Measurements from ENCODE around the gene RTN4RL2.

The RTN4RL2 gene
- 0 to 0.63 (median 0.18) reads per million in 9 experiments for total RNA-seq

GRCh38 chr11:57460022-57460757 lies at the start of gene RTN4RL2:
TSS of gene RTN4RL2 (plus strand) at chr11:57460528. CDS start at chr11:57460866, 338 bp downstream.
- Mint-ChIP-seq H3K4me1 (ENCODE audit: low read depth in 2 of 2) (peaks cover 29 to 31% of the 10 kb centered on the region in 2 donors), H3K36me3 (ENCODE audit: insufficient read depth) (peaks cover 13% of the 10 kb centered on the region), H3K27ac (peak within 1 kb of the TSS in 1 of 2 donors; percentile 12), H3K4me3 (peak within 1 kb of the TSS; percentile 86 to 91), H3K9me3 (no peaks in the 10 kb centered on the region), H3K27me3 (peaks cover 30 to 51% of the 10 kb centered on the region in 2 donors)
- no peak for DNase-seq
- ATAC-seq (replicated peaks): peak; percentile 57

GRCh38 chr11:57413681-57414080 lies 46.6 kb upstream of the RTN4RL2 start:
- peak overlapping the region; percentile 20 to 67 for H3K27ac Mint-ChIP-seq
- no peaks in the 10 kb centered on the region for H3K9me3 Mint-ChIP-seq
- DNase-seq: no peak
- peaks cover 49% of the 10 kb centered on the region for H3K36me3 Mint-ChIP-seq (ENCODE audit: insufficient read depth)
- H3K4me3 Mint-ChIP-seq: no peak overlapping the region
- no peaks in the 10 kb centered on the region for H3K27me3 Mint-ChIP-seq
- H3K4me1 Mint-ChIP-seq (ENCODE audit: low read depth in 2 of 2): peaks cover 2 to 12% of the 10 kb centered on the region in 2 donors
- no peak for ATAC-seq (replicated peaks)

- Mint-ChIP-seq H3K27ac (no peak overlapping the region), H3K9me3 (no peaks in the 10 kb centered on the region), H3K36me3 (ENCODE audit: insufficient read depth) (peaks cover 49% of the 10 kb centered on the region), H3K4me1 (ENCODE audit: low read depth in 2 of 2) (peaks cover 2 to 12% of the 10 kb centered on the region in 2 donors), H3K4me3 (no peak overlapping the region), H3K27me3 (no peaks in the 10 kb centered on the region)
- ATAC-seq (replicated peaks): no peak
- no peak for DNase-seq
These were observed 45.6 kb upstream of the RTN4RL2 start for GRCh38 chr11:57414612-57415212.

- Mint-ChIP-seq H3K36me3 (ENCODE audit: insufficient read depth) (peaks cover 41% of the 10 kb centered on the region), H3K9me3 (no peaks in the 10 kb centered on the region), H3K27ac (no peak overlapping the region), H3K27me3 (no peaks in the 10 kb centered on the region), H3K4me1 (ENCODE audit: low read depth in 2 of 2) (peaks cover 7 to 17% of the 10 kb centered on the region in 2 donors), H3K4me3 (no peak overlapping the region)
- ATAC-seq (replicated peaks): no peak
- DNase-seq: no peak
These were observed 43.9 kb upstream of the RTN4RL2 start for GRCh38 chr11:57416436-57416835.

- Mint-ChIP-seq H3K27me3 (no peaks in the 10 kb centered on the region), H3K27ac (peak overlapping the region in 1 of 2 donors; percentile 49), H3K9me3 (no peaks in the 10 kb centered on the region), H3K4me3 (no peak overlapping the region), H3K36me3 (ENCODE audit: insufficient read depth) (peaks cover 41% of the 10 kb centered on the region), H3K4me1 (ENCODE audit: low read depth in 2 of 2) (peaks cover 13 to 23% of the 10 kb centered on the region in 2 donors)
- no peak for DNase-seq
- no peak for ATAC-seq (replicated peaks)
These were observed 43.3 kb upstream of the RTN4RL2 start for GRCh38 chr11:57417056-57417455.

GRCh38 chr11:57418131-57418530 lies 42.2 kb upstream of the RTN4RL2 start:
- no peaks in the 10 kb centered on the region for H3K9me3 Mint-ChIP-seq
- peaks cover 35% of the 10 kb centered on the region for H3K36me3 Mint-ChIP-seq (ENCODE audit: insufficient read depth)
- DNase-seq (no peak), ATAC-seq (replicated peaks) (no peak)
- H3K27ac Mint-ChIP-seq: no peak overlapping the region
- no peak overlapping the region for H3K4me3 Mint-ChIP-seq
- H3K27me3 Mint-ChIP-seq: no peaks in the 10 kb centered on the region
- peaks cover 22 to 29% of the 10 kb centered on the region in 2 donors for H3K4me1 Mint-ChIP-seq (ENCODE audit: low read depth in 2 of 2)

GRCh38 chr11:57419146-57419545 lies 41.2 kb upstream of the RTN4RL2 start:
- Mint-ChIP-seq H3K4me1 (ENCODE audit: low read depth in 2 of 2) (peaks cover 27 to 33% of the 10 kb centered on the region in 2 donors), H3K27me3 (no peaks in the 10 kb centered on the region), H3K36me3 (ENCODE audit: insufficient read depth) (peaks cover 25% of the 10 kb centered on the region), H3K9me3 (no peaks in the 10 kb centered on the region), H3K4me3 (no peak overlapping the region), H3K27ac (peak overlapping the region in 1 of 2 donors; percentile 26)
- ATAC-seq (replicated peaks): no peak
- no peak for DNase-seq

GRCh38 chr11:57421066-57421465 lies 39.3 kb upstream of the RTN4RL2 start:
- Mint-ChIP-seq H3K27ac (peak overlapping the region; percentile 58 to 91), H3K9me3 (no peaks in the 10 kb centered on the region), H3K27me3 (no peaks in the 10 kb centered on the region), H3K36me3 (ENCODE audit: insufficient read depth) (peaks cover 28% of the 10 kb centered on the region), H3K4me1 (ENCODE audit: low read depth in 2 of 2) (peaks cover 41 to 45% of the 10 kb centered on the region in 2 donors), H3K4me3 (no peak overlapping the region)
- DNase-seq (no peak), ATAC-seq (replicated peaks) (no peak)

- H3K4me3 Mint-ChIP-seq: peak overlapping the region; percentile 46 to 49
- peaks cover 45 to 51% of the 10 kb centered on the region in 2 donors for H3K4me1 Mint-ChIP-seq (ENCODE audit: low read depth in 2 of 2)
- H3K27ac Mint-ChIP-seq: peak overlapping the region; percentile 91 to 96
- H3K27me3 Mint-ChIP-seq: no peaks in the 10 kb centered on the region
- DNase-seq (no peak), ATAC-seq (replicated peaks) (no peak)
- peaks cover 25% of the 10 kb centered on the region for H3K36me3 Mint-ChIP-seq (ENCODE audit: insufficient read depth)
- H3K9me3 Mint-ChIP-seq: no peaks in the 10 kb centered on the region
These were observed 38.5 kb upstream of the RTN4RL2 start for GRCh38 chr11:57421805-57422204.

GRCh38 chr11:57422669-57423068 lies 37.7 kb upstream of the RTN4RL2 start:
- Mint-ChIP-seq H3K27ac (peak overlapping the region; percentile 91 to 96), H3K4me3 (peak overlapping the region; percentile 39 to 41), H3K36me3 (ENCODE audit: insufficient read depth) (peaks cover 24% of the 10 kb centered on the region), H3K9me3 (no peaks in the 10 kb centered on the region), H3K27me3 (no peaks in the 10 kb centered on the region), H3K4me1 (ENCODE audit: low read depth in 2 of 2) (peaks cover 52 to 56% of the 10 kb centered on the region in 2 donors)
- no peak for ATAC-seq (replicated peaks)
- DNase-seq: no peak

GRCh38 chr11:57424137-57424791 lies 36.1 kb upstream of the RTN4RL2 start:
- Mint-ChIP-seq H3K36me3 (ENCODE audit: insufficient read depth) (peaks cover 24% of the 10 kb centered on the region), H3K27me3 (no peaks in the 10 kb centered on the region), H3K4me3 (peak overlapping the region; percentile 79 to 92), H3K9me3 (no peaks in the 10 kb centered on the region), H3K4me1 (ENCODE audit: low read depth in 2 of 2) (peaks cover 53 to 56% of the 10 kb centered on the region in 2 donors), H3K27ac (peak overlapping the region; percentile 91 to 96)
- DNase-seq: no peak
- ATAC-seq (replicated peaks): no peak

GRCh38 chr11:57424792-57425564 lies 35.4 kb upstream of the RTN4RL2 start:
- H3K4me1 Mint-ChIP-seq (ENCODE audit: low read depth in 2 of 2): peaks cover 53 to 56% of the 10 kb centered on the region in 2 donors
- peaks cover 24% of the 10 kb centered on the region for H3K36me3 Mint-ChIP-seq (ENCODE audit: insufficient read depth)
- peak overlapping the region; percentile 91 to 96 for H3K27ac Mint-ChIP-seq
- no peaks in the 10 kb centered on the region for H3K27me3 Mint-ChIP-seq
- peak overlapping the region; percentile 79 to 92 for H3K4me3 Mint-ChIP-seq
- ATAC-seq (replicated peaks) (peak; percentile 89), DNase-seq (peak; percentile 78 to 83 (median 81))
- H3K9me3 Mint-ChIP-seq: no peaks in the 10 kb centered on the region

All from effector memory CD8-positive, alpha-beta T cell (primary cell).